Germinal center (tissue), 1 donor: ENCODE measurements around the gene OSTF1.

ENCODE experiments used
- DNase-seq: peaks from one replicate; pipeline ENCODE4 v3.0.0; 2012; ENCODE audit warnings: mixed read lengths, low spot score

The OSTF1 gene

GRCh38 chr9:75084081-75084672 lies 4.1 kb upstream of the OSTF1 start:
- DNase-seq = no peak

GRCh38 chr9:75085640-75086039 lies 2.7 kb upstream of the OSTF1 start:
- no peak for DNase-seq

DNA sequence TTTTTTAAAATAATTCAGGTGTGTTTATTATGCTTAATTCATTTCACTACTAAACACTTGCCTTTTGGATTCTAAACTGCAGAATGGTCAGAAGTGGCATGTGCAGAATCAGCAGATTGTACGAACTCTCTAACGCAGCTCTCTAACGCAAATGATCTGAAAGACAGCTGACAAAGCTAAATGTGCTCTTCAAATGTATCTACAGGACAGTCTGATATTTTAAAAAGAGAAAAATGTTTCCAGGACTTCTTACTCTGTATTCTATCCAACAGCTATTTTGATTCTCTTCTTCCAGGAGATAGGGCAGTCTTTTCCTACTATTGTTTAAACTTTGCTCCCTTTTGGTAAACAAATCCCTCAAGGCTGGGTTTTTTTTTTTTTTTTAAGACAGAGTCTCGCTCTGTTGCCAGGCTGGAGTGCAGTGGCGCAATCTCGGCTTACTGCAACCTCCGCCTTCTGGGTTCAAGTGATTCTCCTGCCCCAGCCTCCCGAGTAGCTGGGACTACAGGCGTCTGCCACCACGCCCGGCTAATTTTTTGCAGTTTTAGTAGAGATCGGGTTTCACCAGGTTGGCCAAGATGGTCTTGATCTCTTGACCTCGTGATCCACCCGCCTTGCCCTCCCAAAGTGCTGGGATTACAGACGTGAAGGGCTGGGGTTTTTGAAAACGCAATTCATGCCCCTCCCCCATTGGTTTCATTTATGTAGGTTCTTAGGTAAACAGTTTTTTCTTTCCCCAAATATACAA lies 1.6 kb upstream of the OSTF1 start:
- no peak for DNase-seq

GRCh38 chr9:75087289-75087823 lies 958 bp upstream of the OSTF1 start:
- DNase-seq = peak; percentile 29

DNA sequence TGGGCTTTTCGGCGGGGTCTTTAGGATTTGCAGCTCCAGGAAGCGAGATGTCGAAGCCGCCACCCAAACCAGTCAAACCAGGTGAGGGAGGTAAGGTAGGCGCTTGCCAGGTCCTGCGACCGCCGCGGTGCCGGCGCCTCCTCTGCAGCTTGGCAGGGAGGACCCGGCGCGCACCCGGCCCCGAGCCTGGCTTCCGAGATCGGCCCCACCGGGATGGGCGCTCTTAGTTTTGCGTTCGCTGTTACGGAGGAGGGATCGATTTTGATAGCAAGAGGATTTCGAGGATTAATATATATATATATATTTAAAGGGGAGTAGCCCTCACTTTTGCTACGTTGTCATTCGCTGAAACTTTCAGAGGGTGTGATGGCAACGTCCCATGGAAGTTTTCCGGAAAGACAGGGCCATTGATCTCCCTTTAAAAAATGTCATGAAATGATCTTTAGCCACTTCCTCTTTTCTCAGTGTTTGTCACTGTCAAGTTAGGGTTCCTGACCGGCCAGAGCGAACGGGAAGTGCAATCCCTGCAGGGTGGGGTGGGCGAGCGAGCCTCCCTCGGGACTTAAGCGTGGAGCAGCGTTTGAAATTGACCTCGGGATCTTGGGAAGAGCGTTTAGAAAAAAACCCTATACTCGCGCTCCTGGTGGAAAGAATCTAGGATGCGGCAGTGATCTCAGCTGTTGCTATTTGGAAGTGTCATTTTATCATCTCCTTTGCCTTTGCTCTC lies 495 bp downstream of the OSTF1 start:
- peak; percentile 66 for DNase-seq

GRCh38 chr9:75089373-75089766 lies 1.1 kb downstream of the OSTF1 start:
- no peak for DNase-seq

- DNase-seq = no peak
Measured at GRCh38 chr9:75090579-75090978, 2.3 kb downstream of the OSTF1 start.

DNA sequence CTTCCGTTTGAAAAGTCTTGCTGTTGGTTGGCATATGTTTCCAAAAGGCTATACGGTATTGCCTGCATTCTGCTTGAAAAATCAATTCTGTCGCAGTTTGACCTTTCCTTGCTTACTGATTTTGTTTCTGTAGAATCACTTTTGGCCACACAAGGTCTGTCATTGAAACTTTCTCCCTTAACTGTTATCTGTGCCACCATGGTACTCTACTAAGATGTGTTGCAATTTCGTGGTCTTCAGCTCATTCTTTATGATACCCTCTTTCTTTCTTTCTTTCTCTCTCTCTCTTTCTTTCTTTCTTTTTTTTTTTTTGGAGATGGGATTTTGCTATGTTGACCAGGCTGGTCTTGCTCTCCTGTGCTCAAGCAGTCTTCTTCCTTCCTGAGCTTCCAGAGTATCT lies 4.5 kb downstream of the OSTF1 start:
- no peak for DNase-seq

- DNase-seq = no peak
Measured at GRCh38 chr9:75096796-75097195, 8.5 kb downstream of the OSTF1 start.

- no peak for DNase-seq
Measured at GRCh38 chr9:75101004-75101588, 12.8 kb downstream of the OSTF1 start.

DNA sequence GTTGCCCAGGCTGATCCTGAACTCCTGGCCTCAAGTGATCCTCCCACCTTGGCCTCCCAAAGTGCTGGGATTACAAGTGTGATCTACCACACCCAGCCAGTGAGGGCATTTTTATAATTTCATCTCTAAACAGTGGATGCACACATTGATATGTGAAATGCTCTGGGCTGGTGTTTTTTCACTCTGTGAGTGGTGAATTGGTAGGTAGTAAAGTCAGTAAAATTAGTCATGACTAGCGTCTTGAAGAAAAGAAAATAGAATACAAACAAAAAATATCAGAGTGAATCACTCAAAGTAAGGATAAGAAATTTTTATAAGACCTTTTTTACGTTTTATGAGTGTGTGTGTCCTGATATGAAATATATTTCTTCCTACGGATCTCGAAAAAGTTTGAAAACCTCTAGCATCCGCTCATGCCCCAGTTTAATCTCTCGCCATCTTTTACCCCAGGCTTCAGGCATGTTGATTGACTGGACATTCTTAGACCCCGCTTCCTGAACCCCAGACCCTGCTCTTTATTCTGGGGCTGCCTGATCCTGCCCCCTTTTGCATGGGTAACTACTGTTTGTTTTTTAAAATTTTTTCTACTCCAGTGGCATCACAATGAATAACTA lies 14.0 kb downstream of the OSTF1 start:
- no peak for DNase-seq

GRCh38 chr9:75104607-75105006 lies 16.3 kb downstream of the OSTF1 start:
- no peak for DNase-seq

DNA sequence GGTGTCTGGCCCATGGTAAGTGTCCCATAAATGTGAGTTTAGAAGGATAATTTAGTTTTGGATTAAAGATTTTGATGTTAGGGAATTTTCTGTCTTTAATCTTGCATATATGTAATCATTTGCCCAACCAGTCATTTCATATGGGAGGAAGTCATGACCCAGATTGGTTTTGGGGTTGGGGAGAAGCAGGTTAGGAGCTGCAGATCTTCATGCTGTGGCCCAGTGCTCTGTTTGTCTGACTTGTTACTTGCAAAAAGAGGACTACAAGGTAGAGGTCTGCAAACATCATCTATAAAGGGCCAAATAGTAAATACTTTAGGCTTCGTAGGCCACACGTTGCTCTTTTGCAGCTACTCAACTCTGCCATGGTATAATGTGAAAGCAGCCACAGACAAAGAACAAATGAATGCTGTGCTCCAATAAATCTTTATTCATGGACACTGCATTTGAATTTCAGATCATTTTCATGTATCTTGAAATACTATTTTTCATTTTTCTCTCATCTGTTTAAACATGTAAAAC lies 16.8 kb downstream of the OSTF1 start:
- no peak for DNase-seq

GRCh38 chr9:75105841-75106240 lies 17.5 kb downstream of the OSTF1 start:
- DNase-seq = no peak

DNA sequence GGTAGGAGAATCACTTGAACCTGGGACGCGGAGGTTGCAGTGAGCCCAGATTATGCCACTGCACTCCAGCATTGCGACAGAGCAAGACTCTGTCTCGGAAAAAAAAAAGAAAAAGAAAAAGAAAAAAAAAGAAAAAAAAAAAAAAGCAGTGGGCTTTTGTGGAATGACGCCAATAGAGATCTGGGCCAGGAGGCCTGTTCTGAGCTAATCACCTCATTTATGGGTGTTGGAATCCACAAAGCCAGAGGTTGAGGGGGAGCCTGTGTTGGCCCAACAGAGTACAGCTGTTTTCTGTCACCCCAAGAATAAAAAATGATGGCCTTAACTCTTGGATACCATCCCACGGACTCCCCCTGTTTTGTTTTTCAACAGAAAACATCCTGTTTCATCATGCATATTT lies 18.5 kb downstream of the OSTF1 start:
- no peak for DNase-seq

GRCh38 chr9:75108571-75108970 lies 20.3 kb downstream of the OSTF1 start:
- DNase-seq = no peak

DNA sequence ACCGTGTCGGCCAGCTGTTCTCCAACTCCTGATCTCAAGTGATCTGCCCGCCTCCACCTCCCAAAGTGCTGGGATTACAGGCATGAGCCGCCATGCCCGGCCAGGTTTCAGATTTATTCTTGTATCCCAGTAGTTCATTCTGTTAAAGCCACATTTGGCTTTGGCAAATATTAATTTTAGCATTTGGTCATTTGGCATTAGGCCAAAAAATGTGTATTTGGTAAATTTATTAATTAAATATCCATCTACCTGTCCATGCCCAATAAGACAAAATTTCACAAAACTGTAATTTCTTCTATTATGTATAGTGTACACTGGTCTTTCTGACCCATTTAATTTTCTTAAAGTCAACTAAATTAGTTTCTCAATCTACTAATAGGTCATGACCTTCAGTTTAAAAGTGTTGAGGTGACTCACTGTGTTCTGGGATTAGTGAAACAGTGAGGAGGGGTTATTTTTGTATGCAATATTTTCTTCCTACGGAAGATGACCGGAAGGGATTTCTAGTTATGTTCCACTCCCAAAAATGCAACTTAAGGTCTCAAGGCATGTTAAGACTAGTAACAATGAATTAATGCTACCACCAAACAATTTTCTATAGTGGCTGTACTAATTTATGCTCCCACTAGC lies 21.0 kb downstream of the OSTF1 start:
- DNase-seq = no peak

DNA sequence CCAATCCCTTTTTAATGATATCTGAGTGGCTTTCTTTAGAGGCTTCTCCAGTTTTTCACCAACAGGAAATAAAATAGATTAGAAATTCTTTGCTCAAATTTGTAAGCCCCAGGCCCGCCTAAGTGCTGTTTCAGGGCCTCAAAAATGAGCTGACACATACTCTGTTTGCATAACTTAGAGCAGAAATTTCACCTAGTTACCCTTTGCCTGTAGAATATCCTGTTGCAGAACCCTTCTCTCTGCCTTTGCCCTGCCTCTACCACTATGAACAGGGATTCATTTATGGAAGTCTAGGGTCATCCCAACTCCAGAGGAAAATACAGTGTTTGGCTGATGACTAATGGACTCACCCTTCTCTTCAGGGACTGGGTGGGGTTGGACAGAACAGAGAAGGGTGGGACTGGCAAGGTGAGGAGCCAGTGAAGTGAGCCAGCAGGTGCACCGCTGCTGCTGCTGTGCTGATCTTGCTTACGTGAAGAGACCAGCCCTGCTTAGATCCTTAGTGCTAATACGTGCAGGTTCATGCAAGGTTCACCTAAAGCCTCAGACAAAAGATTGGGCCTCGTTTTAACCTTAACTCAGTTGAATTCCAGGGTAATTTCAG lies 22.8 kb downstream of the OSTF1 start:
- no peak for DNase-seq

GRCh38 chr9:75112789-75113188 lies 24.5 kb downstream of the OSTF1 start:
- no peak for DNase-seq

DNA sequence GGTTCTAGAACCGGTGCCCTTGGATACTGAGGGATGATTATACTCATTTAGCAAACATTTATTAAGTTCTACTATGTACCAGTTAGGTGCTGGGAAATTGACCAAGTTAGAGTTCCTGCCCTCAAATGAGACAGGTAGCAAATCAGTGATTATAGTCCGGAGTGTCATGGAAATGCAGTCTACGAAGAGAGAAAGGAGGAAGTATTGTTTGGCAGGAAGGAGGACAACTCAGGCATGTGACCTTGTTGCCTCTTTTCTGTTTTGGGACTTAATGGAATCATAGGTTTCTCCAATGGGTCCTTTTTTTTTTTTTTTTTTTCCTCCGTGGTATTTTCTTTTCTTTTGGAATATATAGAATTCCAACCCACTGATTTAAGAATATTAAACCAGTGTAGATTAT lies 28.0 kb downstream of the OSTF1 start:
- DNase-seq = no peak

GRCh38 chr9:75117564-75117963 lies 29.2 kb downstream of the OSTF1 start:
- DNase-seq = no peak
